PFSK-1 (cell line): ENCODE results near the gene HABP2.

Experiments used
- FOXP2 ChIP-seq: optimal IDR thresholded peaks from 2 replicates; pipeline ENCODE3; 2011; ENCODE audit warnings: borderline replicate concordance, control low read depth, inconsistent platforms; ENCODE audit not compliant: insufficient read depth; ENCODE audit errors: extremely low read length, extremely low read depth
- POLR2AphosphoS5 ChIP-seq: IDR thresholded peaks from 2 replicates; pipeline ENCODE4 v1.6.1; 2012; ENCODE audit warnings: low read depth, mild to moderate bottlenecking, control low read depth, low read length, moderate library complexity
- SIN3A ChIP-seq: IDR thresholded peaks from 2 replicates; pipeline ENCODE4 v1.6.1; 2012; ENCODE audit warnings: mild to moderate bottlenecking, low read length, moderate library complexity, borderline replicate concordance; ENCODE audit not compliant: insufficient read depth
- TAF1 ChIP-seq: IDR thresholded peaks from 2 replicates; pipeline ENCODE4 v1.6.1; 2012; ENCODE audit warnings: low read length, control low read depth, borderline replicate concordance; ENCODE audit not compliant: insufficient read depth
- TF ChIP-seq, protein P1 (sequence below), 2 experiments: IDR thresholded peaks; 2 replicates each; pipeline versions ENCODE4 v1.6.1 to v1.8.0; 2011 to 2012; ENCODE audit warnings: low read depth in 2 of 2, low read length in 2 of 2, control low read depth in 1 of 2, inconsistent platforms in 1 of 2, mild to moderate bottlenecking in 1 of 2, moderate library complexity in 1 of 2; ENCODE audit not compliant: insufficient read depth in 1 of 2

The HABP2 gene

DNA sequence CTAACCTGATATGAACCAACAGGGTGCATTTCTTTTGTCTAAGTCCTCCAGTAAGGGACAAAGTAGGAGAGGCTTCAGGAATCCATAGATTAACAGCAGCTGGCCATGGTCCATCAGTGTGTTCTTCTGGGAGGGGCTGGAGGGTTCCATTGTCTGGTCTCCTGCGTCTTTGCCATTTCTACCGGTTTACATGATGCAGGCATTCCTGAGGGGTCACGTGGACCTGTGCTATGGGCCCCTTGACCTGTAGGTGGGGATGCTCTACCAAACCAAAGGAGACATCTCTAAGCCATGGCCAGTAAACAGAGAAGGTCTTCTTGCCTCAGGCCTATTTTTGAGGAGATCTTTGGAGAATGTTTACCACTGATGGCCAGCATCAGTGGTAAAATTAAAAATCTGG is 28.7 kb upstream of the HABP2 start:
- TF ChIP-seq, protein P1, sequence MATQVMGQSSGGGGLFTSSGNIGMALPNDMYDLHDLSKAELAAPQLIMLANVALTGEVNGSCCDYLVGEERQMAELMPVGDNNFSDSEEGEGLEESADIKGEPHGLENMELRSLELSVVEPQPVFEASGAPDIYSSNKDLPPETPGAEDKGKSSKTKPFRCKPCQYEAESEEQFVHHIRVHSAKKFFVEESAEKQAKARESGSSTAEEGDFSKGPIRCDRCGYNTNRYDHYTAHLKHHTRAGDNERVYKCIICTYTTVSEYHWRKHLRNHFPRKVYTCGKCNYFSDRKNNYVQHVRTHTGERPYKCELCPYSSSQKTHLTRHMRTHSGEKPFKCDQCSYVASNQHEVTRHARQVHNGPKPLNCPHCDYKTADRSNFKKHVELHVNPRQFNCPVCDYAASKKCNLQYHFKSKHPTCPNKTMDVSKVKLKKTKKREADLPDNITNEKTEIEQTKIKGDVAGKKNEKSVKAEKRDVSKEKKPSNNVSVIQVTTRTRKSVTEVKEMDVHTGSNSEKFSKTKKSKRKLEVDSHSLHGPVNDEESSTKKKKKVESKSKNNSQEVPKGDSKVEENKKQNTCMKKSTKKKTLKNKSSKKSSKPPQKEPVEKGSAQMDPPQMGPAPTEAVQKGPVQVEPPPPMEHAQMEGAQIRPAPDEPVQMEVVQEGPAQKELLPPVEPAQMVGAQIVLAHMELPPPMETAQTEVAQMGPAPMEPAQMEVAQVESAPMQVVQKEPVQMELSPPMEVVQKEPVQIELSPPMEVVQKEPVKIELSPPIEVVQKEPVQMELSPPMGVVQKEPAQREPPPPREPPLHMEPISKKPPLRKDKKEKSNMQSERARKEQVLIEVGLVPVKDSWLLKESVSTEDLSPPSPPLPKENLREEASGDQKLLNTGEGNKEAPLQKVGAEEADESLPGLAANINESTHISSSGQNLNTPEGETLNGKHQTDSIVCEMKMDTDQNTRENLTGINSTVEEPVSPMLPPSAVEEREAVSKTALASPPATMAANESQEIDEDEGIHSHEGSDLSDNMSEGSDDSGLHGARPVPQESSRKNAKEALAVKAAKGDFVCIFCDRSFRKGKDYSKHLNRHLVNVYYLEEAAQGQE (IDR thresholded peaks at IDR 0.05; ENCODE audit: insufficient read depth in 1 of 2, low read depth in 2 of 2, low read length in 2 of 2) = no peak
- TF ChIP-seq SIN3A = no peak
- TF ChIP-seq POLR2AphosphoS5 = no peak
- TF ChIP-seq TAF1 = no peak
- no peak for TF ChIP-seq FOXP2

DNA sequence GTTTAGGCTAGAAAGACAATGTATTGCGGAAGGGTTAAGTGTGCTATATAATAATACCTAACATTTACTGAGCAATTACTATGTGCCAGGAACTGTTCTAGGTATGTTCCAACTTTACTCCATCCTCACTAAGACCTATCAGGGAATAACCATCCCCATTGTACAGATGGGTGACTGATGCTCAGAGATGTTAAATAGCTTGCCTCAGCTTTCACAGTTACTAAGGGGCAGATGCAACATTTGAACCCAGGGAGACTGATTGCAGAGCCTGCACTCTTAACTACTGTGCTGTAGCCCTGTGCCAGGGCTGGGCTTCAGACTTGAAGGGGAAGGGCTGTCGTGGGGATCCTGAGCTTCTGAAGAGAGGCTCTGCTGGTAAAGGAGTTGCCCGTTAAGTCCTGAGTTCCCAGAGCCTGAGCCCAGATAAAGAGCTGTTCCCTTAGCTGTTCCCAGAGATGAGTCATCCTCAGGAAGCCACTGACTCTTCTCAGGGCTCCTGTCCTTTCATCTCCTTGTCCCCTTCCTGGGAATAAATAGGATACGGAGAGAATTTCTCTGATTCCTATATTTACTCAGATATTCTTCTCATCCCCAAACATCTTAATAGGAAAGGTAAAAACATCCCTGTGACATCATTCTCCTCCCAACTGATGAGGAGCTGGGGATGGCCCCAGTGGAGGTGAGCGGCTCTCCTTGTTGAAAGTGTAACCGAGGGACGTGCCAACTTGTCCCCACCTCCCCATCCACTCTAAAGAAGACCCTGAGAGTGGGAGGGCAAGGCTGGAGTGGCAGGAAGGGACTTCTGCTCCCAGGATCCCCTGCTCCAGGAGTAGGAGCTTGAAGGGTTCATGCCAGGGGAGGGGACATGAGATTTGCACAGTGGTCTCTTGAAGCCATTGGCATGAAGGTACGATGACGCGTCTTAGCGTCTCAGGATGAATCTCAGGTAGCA is 28.0 kb upstream of the HABP2 start:
- TF ChIP-seq TAF1 (no peak), FOXP2 (no peak), POLR2AphosphoS5 (no peak), SIN3A (no peak)
- TF ChIP-seq, protein P1 (IDR thresholded peaks at IDR 0.05; ENCODE audit: insufficient read depth in 1 of 2, low read depth in 2 of 2, low read length in 2 of 2) = no peak

DNA sequence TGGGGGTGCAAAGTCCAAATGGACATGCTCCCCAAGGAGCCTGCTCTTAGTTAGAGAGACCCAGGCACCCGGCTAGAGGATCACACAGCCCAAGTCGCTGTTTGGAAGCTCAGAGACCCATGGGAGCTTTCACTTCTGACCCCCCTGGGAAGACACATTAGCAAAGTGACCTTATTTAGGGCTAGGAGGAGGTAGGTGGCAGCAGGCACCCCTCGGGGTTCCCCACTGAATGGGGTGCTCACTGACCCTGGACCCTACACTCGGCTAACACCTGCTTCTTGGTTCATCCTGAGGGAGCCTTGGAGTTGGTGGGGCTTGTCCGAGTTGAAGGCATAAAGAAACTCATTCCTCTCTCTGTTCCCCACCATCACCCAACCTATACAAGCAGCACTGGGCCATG is 27.1 kb upstream of the HABP2 start:
- no peak for TF ChIP-seq TAF1
- TF ChIP-seq, protein P1 (IDR thresholded peaks at IDR 0.05; ENCODE audit: insufficient read depth in 1 of 2, low read depth in 2 of 2, low read length in 2 of 2) = no peak
- TF ChIP-seq POLR2AphosphoS5 = no peak
- no peak for TF ChIP-seq SIN3A

DNA sequence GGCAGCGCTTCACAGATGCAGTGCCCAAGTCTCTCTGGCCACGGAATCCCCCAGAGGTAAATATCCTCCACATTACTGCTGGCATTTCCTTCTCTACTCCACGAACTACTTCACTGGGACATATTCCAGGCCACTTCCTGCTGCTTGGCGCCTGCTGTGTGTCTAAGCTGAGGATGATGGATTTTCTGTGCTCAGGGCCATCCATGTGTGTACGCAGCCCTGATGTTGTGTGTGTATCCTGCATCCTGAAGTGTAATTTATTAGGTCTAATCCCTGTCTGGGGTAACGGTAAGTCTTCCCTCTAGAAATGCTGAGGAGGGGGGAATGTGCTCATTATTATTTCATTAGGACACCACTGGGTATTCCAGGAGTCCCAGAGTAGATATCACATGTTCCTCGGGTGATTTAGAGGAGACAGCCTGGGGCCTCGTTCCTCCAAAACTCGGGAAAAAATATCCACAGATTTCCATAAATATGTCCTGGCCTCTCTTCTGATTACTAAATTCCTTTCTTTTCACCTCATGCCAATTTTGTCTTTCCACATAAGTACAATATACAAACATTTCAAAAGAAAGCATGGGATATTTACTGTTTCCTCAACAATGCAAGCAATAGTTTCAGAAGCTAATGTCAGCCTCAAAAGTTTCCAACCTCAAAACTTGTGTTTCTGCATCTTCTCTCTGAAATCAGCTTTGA is 25.5 kb upstream of the HABP2 start:
- no peak for TF ChIP-seq FOXP2
- TF ChIP-seq POLR2AphosphoS5 = no peak
- no peak for TF ChIP-seq SIN3A
- TF ChIP-seq, protein P1 (IDR thresholded peaks at IDR 0.05; ENCODE audit: insufficient read depth in 1 of 2, low read depth in 2 of 2, low read length in 2 of 2) = no peak
- TF ChIP-seq TAF1 = no peak
